ENCODE results near the gene LPAR1.
"Not testable (repeated sequence)": the region's sequence is repeated elsewhere in the genome, so short reads cannot be mapped to it uniquely, and the experiment has no call there.

Gene LPAR1

GRCh38 chr9:110887276-110887675 lies 151.0 kb downstream of the LPAR1 start:
- Histone ChIP-seq H3K9me3 (ENCODE audit: low read length) (no peaks in the 10 kb centered on the region), H3K4me1 (ENCODE audit: insufficient read depth, low read length) (peaks cover 5% of the 10 kb centered on the region), H3K27me3 (ENCODE audit: insufficient read depth, low read length) (no peaks in the 10 kb centered on the region), H3K4me3 (ENCODE audit: low read length) (no peak overlapping the region), H2AFZ (ENCODE audit: low read depth, low read length) (no peak overlapping the region), H3K36me3 (ENCODE audit: insufficient read depth, low read length) (no peaks in the 10 kb centered on the region)

DNA sequence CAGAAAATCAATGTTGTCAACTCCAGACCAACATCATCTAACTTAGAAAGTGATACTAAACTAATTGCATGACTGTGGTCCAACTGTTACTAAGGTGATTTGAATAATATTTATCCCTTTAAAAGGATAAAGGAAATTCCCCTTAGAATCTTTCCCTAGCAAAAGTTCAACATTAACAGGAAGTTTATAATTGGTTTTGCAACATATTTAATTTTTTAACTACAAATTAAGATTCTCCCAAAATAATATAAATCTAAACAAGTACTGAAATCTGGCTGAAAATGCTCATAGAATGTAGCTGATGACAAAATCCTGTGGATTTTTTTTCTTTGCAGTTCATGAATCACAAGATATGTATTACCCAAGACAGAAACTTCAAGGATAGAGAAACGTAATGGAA lies 151.4 kb downstream of the LPAR1 start:
- H3K4me1 ChIP-seq (ENCODE audit: insufficient read depth, low read length) = peaks cover 5% of the 10 kb centered on the region
- H3K36me3 ChIP-seq (ENCODE audit: insufficient read depth, low read length) = no peaks in the 10 kb centered on the region
- no peaks in the 10 kb centered on the region for H3K27me3 ChIP-seq (ENCODE audit: insufficient read depth, low read length)
- no peaks in the 10 kb centered on the region for H3K9me3 ChIP-seq (ENCODE audit: low read length)
- H3K4me3 ChIP-seq (ENCODE audit: low read length) = no peak overlapping the region
- no peak overlapping the region for H2AFZ ChIP-seq (ENCODE audit: low read depth, low read length)

GRCh38 chr9:110880189-110880588 lies 158.1 kb downstream of the LPAR1 start:
- no peak overlapping the region for H3K4me3 ChIP-seq (ENCODE audit: low read length)
- H3K9me3 ChIP-seq (ENCODE audit: low read length) = peaks cover 2% of the 10 kb centered on the region
- H2AFZ ChIP-seq (ENCODE audit: low read depth, low read length) = no peak overlapping the region
- H3K36me3 ChIP-seq (ENCODE audit: insufficient read depth, low read length) = peaks cover 2% of the 10 kb centered on the region
- no peaks in the 10 kb centered on the region for H3K27me3 ChIP-seq (ENCODE audit: insufficient read depth, low read length)
- peaks cover 25% of the 10 kb centered on the region for H3K4me1 ChIP-seq (ENCODE audit: insufficient read depth, low read length)

DNA sequence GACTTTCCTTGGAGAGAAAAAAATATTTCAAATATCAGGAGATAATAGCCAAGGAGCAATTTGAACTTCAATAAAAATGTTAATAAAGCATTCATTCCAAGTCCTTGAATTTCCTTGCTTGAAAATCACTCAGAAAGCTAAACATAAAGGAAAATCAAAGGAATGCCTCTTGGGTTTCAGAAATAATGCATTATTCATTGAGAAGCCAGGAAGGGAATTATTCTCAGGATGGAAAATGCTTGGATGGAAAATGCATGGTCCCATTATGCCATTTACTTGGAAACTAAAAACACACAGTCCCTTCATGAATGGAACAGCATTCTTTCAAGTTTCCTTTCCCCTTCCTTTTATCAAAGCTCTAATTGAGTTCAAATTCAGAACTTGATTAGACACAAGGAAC lies 160.9 kb downstream of the LPAR1 start:
- no peaks in the 10 kb centered on the region for H3K27me3 ChIP-seq (ENCODE audit: insufficient read depth, low read length)
- H3K4me3 ChIP-seq (ENCODE audit: low read length) = no peak overlapping the region
- H3K36me3 ChIP-seq (ENCODE audit: insufficient read depth, low read length) = peaks cover 4% of the 10 kb centered on the region
- no peak overlapping the region for H2AFZ ChIP-seq (ENCODE audit: low read depth, low read length)
- H3K9me3 ChIP-seq (ENCODE audit: low read length) = peaks cover 3% of the 10 kb centered on the region
- peaks cover 25% of the 10 kb centered on the region for H3K4me1 ChIP-seq (ENCODE audit: insufficient read depth, low read length)

GRCh38 chr9:110876929-110877328 lies 161.3 kb downstream of the LPAR1 start:
- peaks cover 25% of the 10 kb centered on the region for H3K4me1 ChIP-seq (ENCODE audit: insufficient read depth, low read length)
- no peaks in the 10 kb centered on the region for H3K27me3 ChIP-seq (ENCODE audit: insufficient read depth, low read length)
- H2AFZ ChIP-seq (ENCODE audit: low read depth, low read length) = no peak overlapping the region
- peaks cover 3% of the 10 kb centered on the region for H3K9me3 ChIP-seq (ENCODE audit: low read length)
- no peak overlapping the region for H3K4me3 ChIP-seq (ENCODE audit: low read length)
- peaks cover 4% of the 10 kb centered on the region for H3K36me3 ChIP-seq (ENCODE audit: insufficient read depth, low read length)

GRCh38 chr9:110874963-110875674 lies 163.2 kb downstream of the LPAR1 start:
- Histone ChIP-seq H3K4me1 (ENCODE audit: insufficient read depth, low read length) (peaks cover 25% of the 10 kb centered on the region), H3K27me3 (ENCODE audit: insufficient read depth, low read length) (no peaks in the 10 kb centered on the region), H3K9me3 (ENCODE audit: low read length) (peaks cover 3% of the 10 kb centered on the region), H2AFZ (ENCODE audit: low read depth, low read length) (no peak overlapping the region), H3K4me3 (ENCODE audit: low read length) (no peak overlapping the region), H3K36me3 (ENCODE audit: insufficient read depth, low read length) (peaks cover 4% of the 10 kb centered on the region)

DNA sequence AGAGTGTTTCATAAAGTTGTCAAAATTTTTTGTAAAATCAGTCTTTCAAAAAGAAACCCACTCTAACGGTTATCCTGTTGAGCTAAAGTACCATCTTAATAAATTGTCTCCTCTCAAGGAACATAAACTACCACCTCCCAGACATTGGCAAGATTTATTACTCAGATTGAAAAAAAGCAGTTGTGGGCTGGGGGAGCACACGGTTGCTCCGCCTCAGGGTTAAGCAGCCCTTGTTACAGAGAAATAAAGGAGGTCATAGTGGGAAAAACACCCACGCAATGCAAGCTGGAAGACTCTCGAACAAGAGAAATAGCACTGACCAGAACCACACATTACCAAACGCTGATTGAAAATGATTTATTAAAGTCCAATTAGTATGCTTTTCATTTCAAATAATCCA lies 165.3 kb downstream of the LPAR1 start:
- peaks cover 3% of the 10 kb centered on the region for H3K9me3 ChIP-seq (ENCODE audit: low read length)
- H3K4me3 ChIP-seq (ENCODE audit: low read length) = no peak overlapping the region
- no peaks in the 10 kb centered on the region for H3K27me3 ChIP-seq (ENCODE audit: insufficient read depth, low read length)
- H3K36me3 ChIP-seq (ENCODE audit: insufficient read depth, low read length) = peaks cover 4% of the 10 kb centered on the region
- peaks cover 16% of the 10 kb centered on the region for H3K4me1 ChIP-seq (ENCODE audit: insufficient read depth, low read length)
- H2AFZ ChIP-seq (ENCODE audit: low read depth, low read length) = no peak overlapping the region

DNA sequence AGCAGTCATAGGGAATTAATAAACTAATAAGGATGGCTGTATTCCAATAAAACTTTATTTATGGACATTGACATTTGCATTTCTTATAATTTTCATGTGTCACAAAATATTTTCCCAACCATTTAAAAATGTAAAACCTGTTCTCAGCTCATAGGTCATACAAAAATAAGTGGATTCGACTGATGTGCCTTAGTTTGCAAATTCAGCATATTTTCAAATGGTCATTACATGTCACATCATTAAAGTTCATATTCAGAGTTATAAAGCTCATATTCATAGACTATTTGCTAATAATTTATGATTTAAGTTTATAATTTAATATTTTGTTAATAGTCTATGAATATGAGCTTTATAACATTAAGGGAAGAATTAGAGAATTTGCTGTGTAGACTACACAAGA lies 166.5 kb downstream of the LPAR1 start:
- Histone ChIP-seq H3K4me1 (ENCODE audit: insufficient read depth, low read length) (peaks cover 4% of the 10 kb centered on the region), H3K36me3 (ENCODE audit: insufficient read depth, low read length) (peaks cover 4% of the 10 kb centered on the region), H3K27me3 (ENCODE audit: insufficient read depth, low read length) (no peaks in the 10 kb centered on the region)

DNA sequence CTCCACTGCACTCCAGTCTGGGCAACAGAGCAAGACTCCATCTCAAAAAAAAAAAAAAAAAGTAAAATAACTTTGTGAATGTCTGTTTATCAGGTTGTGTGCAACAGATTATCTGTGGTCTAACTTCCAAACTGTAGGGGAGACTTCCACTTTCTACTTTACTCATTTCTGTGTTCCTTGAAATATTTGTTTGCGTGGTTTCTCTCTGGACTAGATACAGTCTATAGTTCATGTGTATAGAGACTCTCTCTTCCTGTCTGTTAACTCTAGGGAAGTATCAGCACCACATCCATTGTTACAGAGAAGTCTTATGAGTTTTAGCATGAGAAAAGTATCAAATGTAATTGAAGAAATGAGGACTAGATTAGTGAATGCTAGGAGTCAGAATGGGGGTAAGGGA lies 168.3 kb downstream of the LPAR1 start:
- H3K36me3 ChIP-seq (ENCODE audit: insufficient read depth, low read length) = no peaks in the 10 kb centered on the region
- no peak overlapping the region for H2AFZ ChIP-seq (ENCODE audit: low read depth, low read length)
- no peaks in the 10 kb centered on the region for H3K4me1 ChIP-seq (ENCODE audit: insufficient read depth, low read length)
- H3K27me3 ChIP-seq (ENCODE audit: insufficient read depth, low read length) = no peaks in the 10 kb centered on the region
- H3K4me3 ChIP-seq (ENCODE audit: low read length) = no peak overlapping the region
- no peaks in the 10 kb centered on the region for H3K9me3 ChIP-seq (ENCODE audit: low read length)

More for the DNA sequence above, 166.5 kb downstream of the LPAR1 start:
- Histone ChIP-seq H2AFZ (ENCODE audit: low read depth, low read length) (no peak overlapping the region), H3K4me3 (ENCODE audit: low read length) (no peak overlapping the region), H3K9me3 (ENCODE audit: low read length) (peaks cover 3% of the 10 kb centered on the region)

GRCh38 chr9:110864011-110864410 lies 174.3 kb downstream of the LPAR1 start:
- Histone ChIP-seq H3K9me3 (ENCODE audit: low read length) (peaks cover 9% of the 10 kb centered on the region), H3K4me1 (ENCODE audit: insufficient read depth, low read length) (no peaks in the 10 kb centered on the region), H2AFZ (ENCODE audit: low read depth, low read length) (no peak overlapping the region), H3K4me3 (ENCODE audit: low read length) (no peak overlapping the region), H3K36me3 (ENCODE audit: insufficient read depth, low read length) (no peaks in the 10 kb centered on the region), H3K27me3 (ENCODE audit: insufficient read depth, low read length) (no peaks in the 10 kb centered on the region)

DNA sequence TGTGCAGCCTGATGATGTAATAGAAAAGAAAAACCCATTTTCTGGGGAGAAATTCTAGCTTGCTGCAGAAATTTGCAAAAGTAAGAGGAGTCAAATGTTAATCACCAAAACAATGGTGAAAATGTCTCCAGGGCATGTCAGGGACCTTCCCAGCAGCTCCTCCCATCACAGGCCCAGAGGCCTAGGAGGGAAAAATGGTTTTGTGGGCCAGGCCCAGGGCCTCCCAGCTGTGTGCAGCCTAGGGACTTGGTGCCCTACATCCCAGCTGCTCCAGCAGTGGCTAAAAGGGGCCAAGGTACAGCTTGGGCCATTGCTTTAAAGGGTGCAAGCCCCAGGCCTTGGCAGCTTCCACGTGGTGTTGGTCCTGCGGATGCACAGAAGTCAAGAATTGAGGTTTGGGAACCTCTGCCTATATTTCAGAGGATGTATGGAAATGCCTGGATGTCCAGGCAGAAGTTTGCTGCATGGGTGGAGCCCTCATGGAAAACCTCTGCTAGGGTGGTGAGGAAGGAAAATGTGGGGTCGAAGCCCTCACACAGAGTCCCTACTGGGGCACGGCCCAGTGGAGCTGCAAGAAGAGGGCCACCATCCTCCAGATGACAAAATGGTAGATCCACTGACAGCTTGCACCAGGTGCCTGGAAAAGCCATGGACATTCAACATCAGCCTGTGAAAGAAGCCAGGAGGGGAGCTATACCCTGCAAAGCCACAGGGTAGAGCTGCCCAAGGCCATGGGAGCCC lies 176.7 kb downstream of the LPAR1 start:
- not testable (repeated sequence) for H3K27me3 ChIP-seq (ENCODE audit: insufficient read depth, low read length); H3K4me3 ChIP-seq (ENCODE audit: low read length); H3K4me1 ChIP-seq (ENCODE audit: insufficient read depth, low read length); H3K36me3 ChIP-seq (ENCODE audit: insufficient read depth, low read length); H2AFZ ChIP-seq (ENCODE audit: low read depth, low read length)
- H3K9me3 ChIP-seq (ENCODE audit: low read length) = peaks cover 11% of the 10 kb centered on the region

- Histone ChIP-seq H3K27me3 (ENCODE audit: insufficient read depth, low read length) (no peaks in the 10 kb centered on the region), H3K4me1 (ENCODE audit: insufficient read depth, low read length) (no peaks in the 10 kb centered on the region), H3K36me3 (ENCODE audit: insufficient read depth, low read length) (no peaks in the 10 kb centered on the region), H3K9me3 (ENCODE audit: low read length) (peaks cover 5% of the 10 kb centered on the region), H3K4me3 (ENCODE audit: low read length) (no peak overlapping the region), H2AFZ (ENCODE audit: low read depth, low read length) (no peak overlapping the region)
Observed at GRCh38 chr9:110856772-110857171, 181.5 kb downstream of the LPAR1 start.

GRCh38 chr9:110850401-110851135 lies 187.7 kb downstream of the LPAR1 start:
- no peaks in the 10 kb centered on the region for H3K27me3 ChIP-seq (ENCODE audit: insufficient read depth, low read length)
- no peaks in the 10 kb centered on the region for H3K36me3 ChIP-seq (ENCODE audit: insufficient read depth, low read length)
- no peaks in the 10 kb centered on the region for H3K4me1 ChIP-seq (ENCODE audit: insufficient read depth, low read length)
- no peaks in the 10 kb centered on the region for H3K9me3 ChIP-seq (ENCODE audit: low read length)
- H3K4me3 ChIP-seq (ENCODE audit: low read length) = no peak overlapping the region
- no peak overlapping the region for H2AFZ ChIP-seq (ENCODE audit: low read depth, low read length)
